GM12874 (cell line): ENCODE results near the gene SAYSD1.

Source experiments
- CTCF ChIP-seq: IDR thresholded peaks from 2 replicates; pipeline ENCODE4 v1.5.1; 2011; ENCODE audit warnings: low read depth, mild to moderate bottlenecking, control low read depth, low read length, moderate library complexity; ENCODE audit not compliant: insufficient read depth

Gene SAYSD1

GRCh38 chr6:39077882-39078594 is 36.9 kb downstream of the SAYSD1 start:
- no peak for TF ChIP-seq CTCF

GRCh38 chr6:39076623-39077535 is 38.1 kb downstream of the SAYSD1 start:
- no peak for TF ChIP-seq CTCF

GRCh38 chr6:39075807-39076622 is 39.0 kb downstream of the SAYSD1 start:
- TF ChIP-seq CTCF = no peak

- no peak for TF ChIP-seq CTCF
Measured at GRCh38 chr6:39075010-39075686, 39.8 kb downstream of the SAYSD1 start.

GRCh38 chr6:39074486-39074885 is 40.5 kb downstream of the SAYSD1 start:
- no peak for TF ChIP-seq CTCF

GRCh38 chr6:39073471-39074355 is 41.3 kb downstream of the SAYSD1 start:
- TF ChIP-seq CTCF = no peak
